Coronary artery (tissue), 2 donors: ENCODE data around the gene ATP13A2.

ENCODE experiments used
- DNase-seq: peaks from one replicate; pipeline ENCODE4 v3.0.0-alpha.2; 2017; ENCODE audit warnings: low spot score
- H3K27ac ChIP-seq, 2 donors: fragments of 200-600 bp; sonication (generic); one replicate each; pipeline ENCODE4 v1.5.1; 2016 to 2019
- H3K4me3 ChIP-seq: fragments of 200-600 bp; sonication (generic); 2 replicates; pipeline ENCODE4 v1.5.1; 2016; ENCODE audit warnings: mild to moderate bottlenecking, moderate library complexity
- CTCF ChIP-seq: fragments of 200-600 bp; sonication (generic); IDR thresholded peaks from one replicate; pipeline ENCODE4 v1.5.1; 2019; ENCODE audit warnings: antibody characterized with exemption

The ATP13A2 gene

GRCh38 chr1:17031436-17031835, 19.7 kb upstream of the ATP13A2 start:
- no peak for TF ChIP-seq CTCF
- Histone ChIP-seq H3K27ac (no peak overlapping the region), H3K4me3 (no peak overlapping the region)
- DNase-seq, result no peak

- TF ChIP-seq CTCF, result no peak
- H3K27ac ChIP-seq, result no peak overlapping the region
- no peak for DNase-seq
- H3K4me3 ChIP-seq, result no peak overlapping the region
Measured at GRCh38 chr1:17030206-17030605, 18.5 kb upstream of the ATP13A2 start.

GRCh38 chr1:17028662-17029188, 17.0 kb upstream of the ATP13A2 start:
- no peak for TF ChIP-seq CTCF
- Histone ChIP-seq H3K27ac (no peak overlapping the region), H3K4me3 (no peak overlapping the region)
- no peak for DNase-seq

GRCh38 chr1:17027900-17028299, 16.2 kb upstream of the ATP13A2 start:
- no peak for TF ChIP-seq CTCF
- no peak for DNase-seq
- H3K4me3 ChIP-seq, result no peak overlapping the region
- H3K27ac ChIP-seq, result no peak overlapping the region

- no peak for DNase-seq
- Histone ChIP-seq H3K4me3 (no peak overlapping the region), H3K27ac (no peak overlapping the region)
- TF ChIP-seq CTCF, result no peak
Measured at GRCh38 chr1:17027403-17027802, 15.7 kb upstream of the ATP13A2 start.

GRCh38 chr1:17024721-17025120, 13.0 kb upstream of the ATP13A2 start:
- TF ChIP-seq CTCF, result no peak
- Histone ChIP-seq H3K27ac (no peak overlapping the region), H3K4me3 (no peak overlapping the region)
- DNase-seq, result no peak

GRCh38 chr1:17023573-17023972, 11.8 kb upstream of the ATP13A2 start:
- DNase-seq, result no peak
- Histone ChIP-seq H3K4me3 (no peak overlapping the region), H3K27ac (no peak overlapping the region)
- no peak for TF ChIP-seq CTCF
